NB4 (cell line): ENCODE results near the gene GULP1.

ENCODE experiments used
- MYC ChIP-seq: IDR thresholded peaks from 2 replicates; pipeline ENCODE4 v1.6.1; 2011; ENCODE audit warnings: low read depth, low read length
- POLR2A ChIP-seq: IDR thresholded peaks from 2 replicates; pipeline ENCODE4 v1.6.1; 2011; ENCODE audit warnings: mild to moderate bottlenecking; ENCODE audit not compliant: insufficient read length; ENCODE audit errors: extremely low read depth
- TF ChIP-seq, protein P1 (sequence below): IDR thresholded peaks from one replicate; pipeline ENCODE4 v1.5.1; 2012; ENCODE audit warnings: low read depth, low read length
- TF ChIP-seq, protein P2 (sequence below): IDR thresholded peaks from 2 replicates; pipeline ENCODE4 v1.6.1; 2011; ENCODE audit warnings: low read depth, low read length

DNA sequence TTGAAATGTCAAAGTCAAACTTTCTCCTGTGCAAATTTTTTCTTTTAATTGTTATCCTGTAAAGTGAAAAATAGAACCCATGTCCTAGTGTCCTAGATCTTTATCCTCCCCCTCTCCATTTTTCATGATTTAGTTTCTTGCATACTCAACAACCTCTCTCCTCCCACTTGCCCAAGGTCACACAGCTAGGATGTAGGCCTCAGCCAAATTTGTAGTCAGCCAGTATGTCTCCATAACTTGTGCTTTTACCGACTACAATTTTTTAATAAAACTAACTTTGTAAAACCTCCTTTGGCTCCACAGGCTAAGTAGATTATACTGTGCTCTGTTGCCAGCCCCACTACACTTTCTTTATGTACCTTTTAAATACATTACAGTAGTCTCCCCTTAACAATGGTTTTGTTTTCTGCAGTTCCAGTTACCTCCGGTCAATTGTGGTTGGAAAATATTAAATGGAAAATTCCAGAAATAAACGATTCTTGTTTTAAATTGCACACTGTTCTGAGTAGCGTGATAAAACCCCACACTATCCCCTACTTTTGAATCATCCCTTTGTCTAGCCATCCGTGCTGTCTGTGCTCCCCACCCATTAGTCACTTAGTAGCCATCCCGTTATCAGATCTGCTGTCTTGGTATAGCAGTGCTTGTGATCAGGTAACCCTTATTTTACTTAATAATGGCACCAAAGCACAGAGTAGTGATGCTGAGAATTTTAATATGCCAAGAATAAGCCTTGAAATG is 22.8 kb downstream of the GULP1 start:
- TF ChIP-seq, protein P1, sequence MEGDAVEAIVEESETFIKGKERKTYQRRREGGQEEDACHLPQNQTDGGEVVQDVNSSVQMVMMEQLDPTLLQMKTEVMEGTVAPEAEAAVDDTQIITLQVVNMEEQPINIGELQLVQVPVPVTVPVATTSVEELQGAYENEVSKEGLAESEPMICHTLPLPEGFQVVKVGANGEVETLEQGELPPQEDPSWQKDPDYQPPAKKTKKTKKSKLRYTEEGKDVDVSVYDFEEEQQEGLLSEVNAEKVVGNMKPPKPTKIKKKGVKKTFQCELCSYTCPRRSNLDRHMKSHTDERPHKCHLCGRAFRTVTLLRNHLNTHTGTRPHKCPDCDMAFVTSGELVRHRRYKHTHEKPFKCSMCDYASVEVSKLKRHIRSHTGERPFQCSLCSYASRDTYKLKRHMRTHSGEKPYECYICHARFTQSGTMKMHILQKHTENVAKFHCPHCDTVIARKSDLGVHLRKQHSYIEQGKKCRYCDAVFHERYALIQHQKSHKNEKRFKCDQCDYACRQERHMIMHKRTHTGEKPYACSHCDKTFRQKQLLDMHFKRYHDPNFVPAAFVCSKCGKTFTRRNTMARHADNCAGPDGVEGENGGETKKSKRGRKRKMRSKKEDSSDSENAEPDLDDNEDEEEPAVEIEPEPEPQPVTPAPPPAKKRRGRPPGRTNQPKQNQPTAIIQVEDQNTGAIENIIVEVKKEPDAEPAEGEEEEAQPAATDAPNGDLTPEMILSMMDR = no peak
- TF ChIP-seq POLR2A (no peak), MYC (no peak)
- TF ChIP-seq, protein P2, sequence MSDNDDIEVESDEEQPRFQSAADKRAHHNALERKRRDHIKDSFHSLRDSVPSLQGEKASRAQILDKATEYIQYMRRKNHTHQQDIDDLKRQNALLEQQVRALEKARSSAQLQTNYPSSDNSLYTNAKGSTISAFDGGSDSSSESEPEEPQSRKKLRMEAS = no peak
